Transverse colon (tissue), 4 donors: ENCODE data around the gene GOLGA6L2. TPM values are rescaled to one million over a fixed set of nuclear protein-coding genes. Genes with fewer than 3 reads are reported as not detected.
A peak's percentile ranks its signal among the peaks of the same experiment; 100 is the strongest.

Experiments used
- DNase-seq: peaks from one replicate; pipeline ENCODE4 v3.0.0-alpha.2; 2019
- H3K27ac ChIP-seq, 4 donors: fragments of 200-600 bp; sonication (generic); 2 replicates each; pipeline ENCODE4 v1.5.1; 2016 to 2018; ENCODE audit warnings: inconsistent platforms in 4 of 4
- H3K27me3 ChIP-seq: fragments of 200-600 bp; sonication (generic); 2 replicates; pipeline ENCODE4 v1.5.1; 2017; ENCODE audit warnings: inconsistent platforms
- H3K36me3 ChIP-seq, 4 donors: fragments of 200-600 bp; sonication (generic); 2 replicates each; pipeline ENCODE4 v1.5.1; 2017 to 2019; ENCODE audit warnings: inconsistent platforms in 4 of 4
- H3K4me1 ChIP-seq, 4 donors: fragments of 200-600 bp; sonication (generic); 2 replicates each; pipeline ENCODE4 v1.5.1; 2017 to 2020; ENCODE audit warnings: inconsistent platforms in 4 of 4
- H3K4me3 ChIP-seq, 4 donors: fragments of 200-600 bp; sonication (generic); 1 replicate in 1 of 4; 2 replicates in 3 of 4; pipeline versions ENCODE4 v1.5.1 to v1.6.1; 2017 to 2019; ENCODE audit warnings: inconsistent platforms in 4 of 4
- H3K9me3 ChIP-seq, 2 donors: fragments of 200-600 bp; sonication (generic); 2 replicates each; pipeline ENCODE4 v1.5.1; 2017 to 2019; ENCODE audit warnings: inconsistent platforms in 2 of 2
- CTCF ChIP-seq, 5 experiments: fragments of 200-600 bp in 3 of 5; fragments of 450-650 bp in 2 of 5; sonication (generic) in 3 of 5; IDR thresholded peaks; 1 replicate in 2 of 5; 2 replicates in 3 of 5; pipeline ENCODE4 v1.5.1; 2016 to 2017; ENCODE audit warnings: antibody characterized with exemption in 5 of 5, inconsistent platforms in 3 of 5, mild to moderate bottlenecking in 2 of 5, moderate library complexity in 1 of 5
- EP300 ChIP-seq: sonication (generic); formaldehyde crosslinking; IDR thresholded peaks from one replicate; pipeline ENCODE4 v1.6.1; 2017; ENCODE audit warnings: antibody characterized with exemption, low read depth
- POLR2A ChIP-seq: fragments of 450-650 bp; IDR thresholded peaks from one replicate; pipeline ENCODE4 v1.6.1; 2016; ENCODE audit warnings: antibody characterized with exemption, mild to moderate bottlenecking, moderate library complexity
- POLR2AphosphoS5 ChIP-seq, 3 donors: sonication (generic); formaldehyde crosslinking; IDR thresholded peaks; one replicate each; pipeline ENCODE4 v1.6.1; 2016; ENCODE audit warnings: antibody characterized with exemption in 3 of 3
- WGBS, 2 donors: methylation state at CpG; one replicate each; pipeline ENCODE4 v1.1.5; 2018; ENCODE audit warnings: low coverage in 1 of 2; 5-methylcytosine and 5-hydroxymethylcytosine counted together
- in situ Hi-C, 4 donors: fragments of 200-750 bp; cut with MboI; loops; one replicate each; pipeline versions ENCODE4 v1.15.0 to v1.15.1; 2017; ENCODE audit warnings: low sequenced_read_pairs in 3 of 4, low pct_ligation_motif_present in 1 of 4, low pct_unique_long_range_greater_than_20kb in 1 of 4
- intact Hi-C: fragments of 100-400 bp; cut with DNase I; formaldehyde crosslinking; loops from one replicate; pipeline ENCODE4 v1.15.1; 2023; ENCODE audit warnings: low total_unique reads
- total RNA-seq, 4 donors: library from RNA; depleted of rRNA; stranded (reverse); fragments of >200 nt; gene quantifications; one replicate each; pipeline ENCODE4 v1.1.0, GENCODE V29; 2016

The GOLGA6L2 gene
- total RNA-seq, 4 donors from 2014 or later, result not detected

DNA sequence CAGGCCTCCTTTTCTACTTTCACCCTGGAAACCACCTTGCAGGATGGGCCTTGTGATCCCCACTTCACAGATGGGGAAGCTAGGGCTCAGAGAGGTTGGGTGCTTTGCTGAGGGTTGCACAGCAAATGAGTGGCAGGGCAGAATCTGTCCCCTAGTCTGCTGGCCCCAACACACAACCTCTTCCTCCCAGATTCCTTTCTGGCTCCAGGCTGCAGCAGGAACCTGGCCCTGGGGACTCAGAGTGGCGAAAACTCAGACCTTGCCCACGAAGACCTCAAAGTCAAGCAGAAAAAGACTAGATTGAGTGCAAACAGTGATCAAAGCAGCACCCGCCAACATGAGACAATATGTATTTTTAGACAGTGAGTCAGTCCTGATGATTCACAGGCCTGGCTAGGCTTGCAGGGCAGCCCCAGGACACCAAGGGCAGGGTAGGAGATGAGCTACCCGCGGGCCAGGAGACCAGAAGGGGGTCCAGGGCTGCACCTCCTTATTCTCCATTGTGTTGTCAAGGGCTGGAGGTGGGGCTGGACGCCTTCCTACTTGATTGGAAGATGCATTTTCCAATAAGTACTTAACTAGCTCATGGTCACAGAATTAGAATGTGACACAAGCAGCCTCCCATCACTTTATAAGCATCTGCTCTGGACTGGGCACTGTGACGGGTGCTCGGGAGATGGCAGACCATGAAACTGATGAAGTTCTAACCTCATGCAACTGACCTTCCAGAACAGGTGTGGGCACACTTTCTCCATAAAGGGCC, 23.9 kb downstream of the GOLGA6L2 start:
- DNase-seq, result no peak
- Histone ChIP-seq H3K36me3 (no peaks in the 10 kb centered on the region), H3K27me3 (no peaks in the 10 kb centered on the region), H3K4me3 (no peak overlapping the region), H3K9me3 (no peaks in the 10 kb centered on the region), H3K4me1 (no peaks in the 10 kb centered on the region), H3K27ac (no peak overlapping the region)
- intact Hi-C loops (no loop called here), in situ Hi-C loops (no loop called here)
- WGBS, 2 donors, result 77% methylated on average over 7 of the region's 8 CpGs; no CpG with 5 or more reads in 1 of the 2 donors
- TF ChIP-seq POLR2AphosphoS5 (IDR thresholded peaks at IDR 0.05) (no peak), CTCF (IDR thresholded peaks at IDR 0.05) (no peak), POLR2A (no peak), EP300 (no peak)

DNA sequence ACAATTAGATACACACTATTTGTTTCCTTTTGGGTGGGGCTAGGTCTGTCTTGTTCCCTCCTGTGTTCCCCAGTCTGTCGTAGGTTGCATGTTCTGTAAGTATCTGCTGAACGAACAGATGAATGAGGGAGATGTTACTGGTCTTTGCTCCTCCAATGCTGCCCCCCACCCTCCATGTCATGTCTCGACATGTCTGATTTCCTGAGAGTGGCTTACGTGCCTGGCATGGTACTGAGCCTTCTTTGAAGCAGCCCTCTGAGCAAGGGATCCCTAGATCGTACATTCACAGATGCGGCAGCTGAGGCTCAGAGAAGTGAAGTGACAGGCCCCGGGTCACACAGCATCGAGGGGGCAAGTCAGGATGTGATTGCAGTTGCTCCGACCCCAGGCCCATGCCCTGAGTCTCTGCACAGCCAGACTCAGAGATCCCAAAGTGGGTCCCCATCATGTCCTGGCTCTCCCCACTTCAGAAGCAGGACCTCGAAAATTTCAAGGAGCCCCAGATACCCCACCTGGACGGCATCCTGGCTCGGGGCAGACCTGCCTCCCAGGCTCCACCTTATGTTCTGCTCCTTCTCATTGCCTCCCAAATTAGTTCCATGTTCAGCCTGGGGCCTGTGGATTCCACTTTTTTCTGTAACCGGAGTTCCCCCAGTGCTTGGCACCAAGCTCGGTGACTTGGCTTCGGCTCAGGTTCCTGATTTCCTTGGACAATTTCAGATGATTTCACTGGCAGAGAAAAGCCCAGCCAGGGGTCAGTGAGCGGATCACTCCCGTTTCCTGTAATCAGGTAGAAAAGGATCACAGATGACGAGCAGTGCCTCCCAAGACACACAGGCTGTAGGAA, 24.7 kb downstream of the GOLGA6L2 start:
- H3K4me3 ChIP-seq, result no peak overlapping the region
- H3K27ac ChIP-seq, result no peak overlapping the region
- in situ Hi-C loops (no loop called here), intact Hi-C loops (no loop called here)
- WGBS, 2 donors, result 75 to 86% methylated on average over 2 to 18 of the region's 18 CpGs
- no peaks in the 10 kb centered on the region for H3K27me3 ChIP-seq
- TF ChIP-seq CTCF (IDR thresholded peaks at IDR 0.05) (no peak), POLR2A (no peak), POLR2AphosphoS5 (IDR thresholded peaks at IDR 0.05) (no peak), EP300 (no peak)
- H3K9me3 ChIP-seq, result no peaks in the 10 kb centered on the region
- no peak for DNase-seq
- no peaks in the 10 kb centered on the region for H3K36me3 ChIP-seq
- no peaks in the 10 kb centered on the region for H3K4me1 ChIP-seq

GRCh38 chr15:23420806-23421575, 26.1 kb downstream of the GOLGA6L2 start:
- WGBS, 2 donors, result 66 to 69% methylated on average over 2 to 16 of the region's 16 CpGs
- no peak for TF ChIP-seq EP300
- no peak for TF ChIP-seq POLR2AphosphoS5 (IDR thresholded peaks at IDR 0.05)
- no peak for TF ChIP-seq CTCF (IDR thresholded peaks at IDR 0.05)
- TF ChIP-seq POLR2A, result no peak

More at GRCh38 chr15:23420806-23421575, 26.1 kb downstream of the GOLGA6L2 start:
- intact Hi-C loops, result no loop called here
- in situ Hi-C loops, result no loop called here
- H3K27ac ChIP-seq, result peak overlapping the region in 2 of 4 donors; percentile 3 to 41
- H3K4me3 ChIP-seq, result no peak overlapping the region
- H3K36me3 ChIP-seq, result no peaks in the 10 kb centered on the region
- H3K9me3 ChIP-seq, result no peaks in the 10 kb centered on the region
- no peaks in the 10 kb centered on the region for H3K4me1 ChIP-seq
- H3K27me3 ChIP-seq, result no peaks in the 10 kb centered on the region
- peak; percentile 60 for DNase-seq
